IMR-90 (cell line): ENCODE data around the gene PBX4. TPM values are rescaled to one million over a fixed set of nuclear protein-coding genes. Genes with fewer than 3 reads are reported as not detected.

ENCODE experiments used
- ATAC-seq: fragments of 200-7000 bp; cut with Tn5 transposase; 2 replicates; pipeline ENCODE4 v1.9.1; 2020; ENCODE audit warnings: low read depth, mild to moderate bottlenecking, moderate library complexity
- BruUV-seq: library from RNA; stranded (reverse); fragments of 400-500 nt; replicated peaks from 2 replicates; lab custom pipeline; 2021; lab: Mats Ljungman, UMichigan
- CTCF ChIA-PET: fragments of 300-600 bp; formaldehyde crosslinking; extraction: SDS; loops from one replicate; lab custom pipeline; 2021; ENCODE audit warnings: antibody characterized with exemption; lab: Yijun Ruan, JAX
- POLR2A ChIA-PET: fragments of 300-600 bp; sonication (Branson Sonifier 250); formaldehyde crosslinking; loops from one replicate; lab custom pipeline; 2022; ENCODE audit warnings: antibody characterized with exemption; ENCODE audit not compliant: unreplicated experiment; lab: Charles Lee
- DNase-seq: peaks from one replicate; pipeline ENCODE4 v3.0.0; 2013
- H2AFZ ChIP-seq: replicated peaks from 2 replicates; pipeline ENCODE3; 2013; ENCODE audit warnings: low read length, mild to moderate bottlenecking; ENCODE audit not compliant: poor library complexity
- H2AK5ac ChIP-seq: 2 replicates; pipeline ENCODE4 v1.6.1; 2013; ENCODE audit warnings: low read depth, low read length, inconsistent platforms
- H2AK9ac ChIP-seq: replicated peaks from 2 replicates; pipeline ENCODE3; 2013; ENCODE audit warnings: mild to moderate bottlenecking, low read depth, low read length, moderate library complexity; ENCODE audit not compliant: poor library complexity
- H2BK120ac ChIP-seq: 2 replicates; pipeline ENCODE4 v1.6.1; 2013; ENCODE audit warnings: low read depth, low read length, inconsistent platforms
- H2BK15ac ChIP-seq: 3 replicates; pipeline ENCODE4 v1.6.1; 2013; ENCODE audit warnings: low read depth, low read length, inconsistent platforms
- H2BK20ac ChIP-seq: 2 replicates; pipeline ENCODE4 v1.6.1; 2013; ENCODE audit warnings: low read depth, mild to moderate bottlenecking, inconsistent platforms, low read length, moderate library complexity
- H2BK5ac ChIP-seq: 2 replicates; pipeline ENCODE4 v1.6.1; 2013; ENCODE audit warnings: mild to moderate bottlenecking, low read depth, low read length, inconsistent platforms; ENCODE audit not compliant: poor library complexity, severe bottlenecking
- H3K14ac ChIP-seq: replicated peaks from 2 replicates; pipeline ENCODE4 v1.6.1; 2013; ENCODE audit warnings: low read depth, low read length, inconsistent platforms
- H3K18ac ChIP-seq: 2 replicates; pipeline ENCODE4 v1.6.1; 2013; ENCODE audit warnings: low read depth, low read length, control low read depth
- H3K23ac ChIP-seq: 2 replicates; pipeline ENCODE4 v1.6.1; 2013; ENCODE audit warnings: low read depth, low read length, inconsistent platforms
- H3K27ac ChIP-seq: 2 replicates; pipeline ENCODE4 v1.5.1; 2013; ENCODE audit warnings: mild to moderate bottlenecking, control low read depth, low read length; ENCODE audit not compliant: insufficient read depth
- H3K27me3 ChIP-seq: 2 replicates; pipeline ENCODE4 v1.6.1; 2013; ENCODE audit warnings: low read length; ENCODE audit not compliant: control insufficient read depth, insufficient read depth
- H3K36me3 ChIP-seq: 2 replicates; pipeline ENCODE4 v1.6.1; 2013; ENCODE audit warnings: low read length, mixed read lengths; ENCODE audit not compliant: control insufficient read depth, insufficient read depth
- H3K4ac ChIP-seq: 2 replicates; pipeline ENCODE4 v1.6.1; 2013; ENCODE audit warnings: low read depth, low read length, inconsistent platforms
- H3K4me1 ChIP-seq: 2 replicates; pipeline ENCODE4 v1.6.1; 2013; ENCODE audit warnings: low read length, mixed read lengths; ENCODE audit not compliant: control insufficient read depth, insufficient read depth
- H3K4me2 ChIP-seq: 2 replicates; pipeline ENCODE4 v1.6.1; 2013; ENCODE audit warnings: low read depth, mild to moderate bottlenecking, control low read depth, low read length, moderate library complexity
- H3K4me3 ChIP-seq: 2 replicates; pipeline ENCODE4 v1.5.1; 2013; ENCODE audit warnings: low read depth, mild to moderate bottlenecking, control low read depth, low read length, moderate library complexity; ENCODE audit not compliant: insufficient read depth
- H3K56ac ChIP-seq: 2 replicates; pipeline ENCODE4 v1.6.1; 2013; ENCODE audit warnings: low read length, inconsistent platforms; ENCODE audit not compliant: insufficient read depth; ENCODE audit errors: extremely low read depth
- H3K79me1 ChIP-seq, 2 experiments: 2 replicates each; pipeline ENCODE4 v1.6.1; 2013; ENCODE audit warnings: low read length in 2 of 2, inconsistent platforms in 1 of 2, low read depth in 1 of 2
- H3K9ac ChIP-seq: 2 replicates; pipeline ENCODE4 v1.6.1; 2013; ENCODE audit warnings: low read depth, low read length, control low read depth
- H3K9me1 ChIP-seq: 2 replicates; pipeline ENCODE4 v1.6.1; 2013; ENCODE audit warnings: low read length, inconsistent platforms; ENCODE audit not compliant: insufficient read depth
- H3K9me3 ChIP-seq: 2 replicates; pipeline ENCODE4 v1.6.1; 2013; ENCODE audit warnings: low read length; ENCODE audit not compliant: control insufficient read depth, insufficient read depth
- H4K20me1 ChIP-seq: 2 replicates; pipeline ENCODE4 v1.6.1; 2013; ENCODE audit warnings: low read length, inconsistent platforms; ENCODE audit not compliant: insufficient read depth
- H4K5ac ChIP-seq: 2 replicates; pipeline ENCODE4 v1.6.1; 2013; ENCODE audit warnings: mild to moderate bottlenecking, low read depth, low read length, control low read depth
- H4K8ac ChIP-seq, 2 experiments: 2 replicates each; pipeline ENCODE4 v1.6.1; 2013; ENCODE audit warnings: low read depth in 2 of 2, low read length in 2 of 2, control low read depth in 1 of 2, inconsistent platforms in 1 of 2
- H4K91ac ChIP-seq: 2 replicates; pipeline ENCODE4 v1.6.1; 2013; ENCODE audit warnings: low read depth, low read length, inconsistent platforms; ENCODE audit not compliant: insufficient read depth
- CEBPB ChIP-seq: IDR thresholded peaks from 2 replicates; pipeline ENCODE4 v1.6.1; 2012; ENCODE audit warnings: low read depth, low read length, improper control_type of control experiment
- CHD1 ChIP-seq: IDR thresholded peaks from 2 replicates; pipeline ENCODE4 v1.6.1; 2012; ENCODE audit warnings: low read depth, low read length, improper control_type of control experiment
- CTCF ChIP-seq: conservative IDR thresholded peaks from 2 replicates; pipeline ENCODE4 v1.5.1; 2012; ENCODE audit warnings: mild to moderate bottlenecking, low read depth, low read length, improper control_type of control experiment
- ELK1 ChIP-seq: fragments of 150-350 bp; IDR thresholded peaks from 2 replicates; pipeline ENCODE4 v1.6.1; 2016; ENCODE audit warnings: low read depth, mild to moderate bottlenecking, low read length, moderate library complexity, borderline replicate concordance
- FOS ChIP-seq: fragments of 150-350 bp; IDR thresholded peaks from 2 replicates; pipeline ENCODE4 v1.6.1; 2016; ENCODE audit warnings: low read depth, low read length
- MAFK ChIP-seq: IDR thresholded peaks from 2 replicates; pipeline ENCODE4 v1.6.1; 2012; ENCODE audit warnings: low read depth, low read length, improper control_type of control experiment
- MAZ ChIP-seq: IDR thresholded peaks from 2 replicates; pipeline ENCODE4 v1.6.1; 2012; ENCODE audit warnings: low read depth, mild to moderate bottlenecking, low read length, improper control_type of control experiment, moderate library complexity, borderline replicate concordance
- MXI1 ChIP-seq: IDR thresholded peaks from 2 replicates; pipeline ENCODE4 v1.6.1; 2012; ENCODE audit warnings: low read depth, mild to moderate bottlenecking, low read length, moderate library complexity, borderline replicate concordance
- POLR2A ChIP-seq: IDR thresholded peaks from 2 replicates; pipeline ENCODE4 v1.6.1; 2012; ENCODE audit warnings: mild to moderate bottlenecking, low read depth, low read length
- RAD21 ChIP-seq: IDR thresholded peaks from 2 replicates; pipeline ENCODE4 v1.6.1; 2012; ENCODE audit warnings: low read length, improper control_type of control experiment
- RFX5 ChIP-seq: IDR thresholded peaks from 2 replicates; pipeline ENCODE4 v1.8.0; 2012; ENCODE audit warnings: low read depth, mild to moderate bottlenecking, low read length, moderate library complexity
- SMC3 ChIP-seq: fragments of 150-350 bp; IDR thresholded peaks from 2 replicates; pipeline ENCODE4 v1.6.1; 2016; ENCODE audit warnings: low read depth, mild to moderate bottlenecking, antibody characterized with exemption, low read length, moderate library complexity
- USF2 ChIP-seq: fragments of 150-350 bp; IDR thresholded peaks from 2 replicates; pipeline ENCODE4 v1.6.1; 2017; ENCODE audit warnings: mild to moderate bottlenecking, antibody characterized with exemption, low read length, low read depth
- WGBS, 2 experiments: methylation state at CpG; one replicate each; pipeline versions ENCODE4 v1.1.5 to v1.1.7; 2013; ENCODE audit warnings: missing lambda C conversion rate in 2 of 2; ENCODE audit not compliant: insufficient read length in 1 of 2; ENCODE audit errors: extremely low coverage in 2 of 2; 5-methylcytosine and 5-hydroxymethylcytosine counted together
- dilution Hi-C: fragments of 300-500 bp; cut with HindIII; formaldehyde crosslinking; loops from one replicate; pipeline ENCODE4 v1.14.3; 2018; ENCODE audit warnings: low sequenced_read_pairs; ENCODE audit not compliant: unreplicated experiment
- in situ Hi-C: fragments of 300-500 bp; cut with MboI; formaldehyde crosslinking; loops from 3 replicates; pipeline ENCODE4 v1.14.3; 2019; ENCODE audit warnings: low sequenced_read_pairs, inconsistent platforms, mixed read lengths
- intact Hi-C: fragments of 100-400 bp; cut with micrococcal nuclease; formaldehyde crosslinking; loops from 2 replicates; pipeline ENCODE4 v1.10.0; 2022
- polyA plus RNA-seq, 3 experiments: library from polyadenylated mRNA; depleted of rRNA; stranded (reverse); fragments of >200 nt; gene quantifications; 2 replicates each; pipeline ENCODE4 v1.2.3, GENCODE V29; 2012; ENCODE audit warnings: low replicate concordance in 1 of 3
- total RNA-seq: library from RNA; depleted of rRNA; stranded (reverse); fragments of >200 nt; gene quantifications from 2 replicates; pipeline ENCODE4 v1.2.3, GENCODE V29; 2012

The PBX4 gene
- total and polyA plus RNA-seq, 2 of the 4 experiments (the other 2 are of a cell fraction), result 0.90 to 2.9 TPM

- Histone ChIP-seq H4K20me1 (no peaks in the 10 kb centered on the region), H2BK15ac (no peak overlapping the region), H3K9me3 (no peaks in the 10 kb centered on the region), H3K27ac (no peak overlapping the region), H2BK20ac (no peak overlapping the region), H3K9ac (no peak overlapping the region), H3K4me2 (peak overlapping the region; percentile 99; the same call in 1 of the 2 replicates), H4K5ac (no peak overlapping the region), H3K4me3 (no peak overlapping the region), H3K18ac (no peak overlapping the region), H4K8ac (no peak overlapping the region), H3K14ac (no peak overlapping the region), H3K4ac (no peak overlapping the region), H2BK5ac (no peak overlapping the region), H2AK5ac (no peak overlapping the region), H3K56ac (no peak overlapping the region), H2AK9ac (no peak overlapping the region), H3K79me1 (peaks cover 6 to 9% of the 10 kb centered on the region in 2 experiments; a peak in 2 of 4 replicates), H3K9me1 (peaks cover 10% of the 10 kb centered on the region; the same call in 1 of the 2 replicates), H3K27me3 (no peaks in the 10 kb centered on the region), H3K4me1 (peaks cover 4% of the 10 kb centered on the region; the same call in 1 of the 2 replicates), H2AFZ (peak overlapping the region; percentile 80), H3K23ac (no peak overlapping the region), H2BK120ac (no peak overlapping the region), H3K36me3 (no peaks in the 10 kb centered on the region), H4K91ac (no peak overlapping the region)
- TF ChIP-seq FOS (no peak), MAZ (no peak), ELK1 (no peak), CHD1 (no peak), CEBPB (no peak), SMC3 (no peak), RAD21 (no peak), POLR2A (no peak), RFX5 (no peak), USF2 (no peak), CTCF (no peak), MXI1 (no peak), MAFK (no peak)
- POLR2A ChIA-PET, result interaction anchor here (0.6 kb wide), 1 partner anchor 19 kb away, joined by 4 read pairs; no protein-coding TSS in a partner anchor
- dilution Hi-C loops, result no loop called here
- intact Hi-C loops, result loop anchor here (5.0 kb wide), 1 partner anchor 52 kb away; no protein-coding TSS in a partner anchor
- CTCF ChIA-PET, result interaction anchor here (0.6 kb wide), 1 partner anchor 65 kb away, joined by 3 read pairs; no protein-coding TSS in a partner anchor
- BruUV-seq, result no TSS peak
- WGBS, 2 experiments, result 25% methylated on average over 8 of the region's 21 CpGs; no CpG with 5 or more reads in 1 of the 2 experiments
- in situ Hi-C loops, result no loop called here
- ATAC-seq, result no peak
- DNase-seq, result no peak
Measured at GRCh38 chr19:19619181-19619848, 828 bp upstream of the PBX4 start.
